HG03159 (cell line): ENCODE measurements around the gene POU6F2.

Source experiments
- ATAC-seq: cut with Tn5 transposase; IDR thresholded peaks from one replicate; pipeline ENCODE4 v1.9.1; 2021; ENCODE audit warnings: mild to moderate bottlenecking, moderate library complexity; ENCODE audit not compliant: unreplicated experiment

The POU6F2 gene

GRCh38 chr7:39069031-39069430 is 91.3 kb downstream of the POU6F2 start:
- no peak for ATAC-seq

GRCh38 chr7:39069896-39070881 is 92.5 kb downstream of the POU6F2 start:
- ATAC-seq: no peak

- ATAC-seq: no peak
These were observed 93.4 kb downstream of the POU6F2 start for GRCh38 chr7:39071116-39071515.

GRCh38 chr7:39073432-39073831 is 95.7 kb downstream of the POU6F2 start:
- ATAC-seq: no peak

GRCh38 chr7:39075210-39075609 is 97.5 kb downstream of the POU6F2 start:
- no peak for ATAC-seq

- ATAC-seq: no peak
These were observed 106.1 kb downstream of the POU6F2 start for GRCh38 chr7:39083781-39084180.

GRCh38 chr7:39084349-39084748 is 106.6 kb downstream of the POU6F2 start:
- ATAC-seq: no peak

GRCh38 chr7:39085189-39085588 is 107.5 kb downstream of the POU6F2 start:
- no peak for ATAC-seq

- no peak for ATAC-seq
These were observed 107.9 kb downstream of the POU6F2 start for GRCh38 chr7:39085590-39086049.

GRCh38 chr7:39086638-39087360 is 109.1 kb downstream of the POU6F2 start:
- no peak for ATAC-seq

- ATAC-seq: no peak
These were observed 111.3 kb downstream of the POU6F2 start for GRCh38 chr7:39088730-39089593.

- ATAC-seq: no peak
These were observed 113.4 kb downstream of the POU6F2 start for GRCh38 chr7:39091145-39091544.

GRCh38 chr7:39091774-39092173 is 114.1 kb downstream of the POU6F2 start:
- ATAC-seq: no peak

- ATAC-seq: no peak
These were observed 117.0 kb downstream of the POU6F2 start for GRCh38 chr7:39094731-39095130.

- no peak for ATAC-seq
These were observed 118.3 kb downstream of the POU6F2 start for GRCh38 chr7:39095875-39096619.

- ATAC-seq: no peak
These were observed 120.8 kb downstream of the POU6F2 start for GRCh38 chr7:39098506-39098905.

GRCh38 chr7:39099146-39099545 is 121.4 kb downstream of the POU6F2 start:
- no peak for ATAC-seq

- ATAC-seq: no peak
These were observed 122.6 kb downstream of the POU6F2 start for GRCh38 chr7:39100270-39100669.

- ATAC-seq: no peak
These were observed 124.5 kb downstream of the POU6F2 start for GRCh38 chr7:39102234-39102633.

GRCh38 chr7:39105720-39106119 is 128.0 kb downstream of the POU6F2 start:
- ATAC-seq: no peak
